Measurements from ENCODE around the gene GPX7. TPM values are rescaled to one million over a fixed set of nuclear protein-coding genes. Genes with fewer than 3 reads are reported as not detected.
A peak's percentile ranks its signal among the peaks of the same experiment; 100 is the strongest.

The GPX7 gene
- polyA plus RNA-seq, 4 donors, result 71.5 to 93.5 (median 76.9) TPM

DNA sequence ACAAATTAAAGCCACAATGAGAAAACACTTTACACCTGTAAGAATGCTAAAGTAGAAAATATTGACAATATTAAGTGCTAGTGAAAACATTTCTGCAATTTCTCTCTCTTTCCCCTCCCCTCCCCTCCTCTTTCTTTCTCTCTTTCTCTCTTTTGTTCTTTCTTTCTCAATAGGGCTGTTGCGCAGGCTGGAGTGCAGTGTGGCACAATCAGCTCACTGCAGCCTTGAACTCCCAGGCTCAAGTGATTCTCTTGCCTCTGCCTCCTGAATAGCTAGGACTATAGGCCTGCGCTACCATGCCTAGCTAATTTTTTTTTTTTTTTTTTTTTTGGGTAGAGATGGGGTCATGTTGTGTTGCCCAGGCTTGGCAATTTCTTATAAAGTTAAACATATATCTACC is 24.9 kb downstream of the GPX7 start:
- no peak for DNase-seq (ENCODE audit: low read depth in 4 of 4, low spot score in 3 of 4)

DNA sequence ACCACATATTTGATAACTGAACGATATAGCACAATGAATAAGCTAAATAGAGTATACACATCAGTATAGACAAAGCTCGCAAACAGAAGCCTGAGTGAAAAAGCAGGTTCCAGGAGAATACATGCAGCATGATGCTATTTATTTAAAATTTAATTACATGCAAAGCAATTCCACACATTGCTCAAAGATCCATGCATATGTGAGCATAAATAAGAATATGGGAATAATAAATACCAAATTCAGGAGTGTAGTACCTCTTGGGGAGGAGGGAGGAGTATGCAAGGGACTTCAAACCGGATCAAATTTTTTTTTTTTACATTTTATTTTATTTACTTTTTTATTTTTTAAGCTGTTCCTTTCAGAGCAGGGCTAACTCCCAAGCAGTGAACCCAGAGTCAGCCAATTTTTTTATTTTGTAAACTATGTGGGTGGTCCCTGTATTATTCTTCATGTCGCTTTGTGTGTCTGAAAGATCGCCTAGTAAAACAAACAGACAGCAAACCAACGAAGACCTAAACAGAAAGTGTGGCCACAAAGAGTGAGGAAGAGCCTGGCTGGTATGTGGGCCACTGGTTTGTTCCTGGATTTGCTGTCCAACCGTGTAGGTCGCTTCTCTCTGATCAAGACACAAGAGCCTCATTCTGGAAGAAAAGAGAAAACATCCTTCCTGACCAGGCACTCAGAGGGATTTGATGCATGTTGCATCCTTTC is 26.6 kb downstream of the GPX7 start:
- DNase-seq (ENCODE audit: low read depth in 4 of 4, low spot score in 3 of 4), result no peak

DNA sequence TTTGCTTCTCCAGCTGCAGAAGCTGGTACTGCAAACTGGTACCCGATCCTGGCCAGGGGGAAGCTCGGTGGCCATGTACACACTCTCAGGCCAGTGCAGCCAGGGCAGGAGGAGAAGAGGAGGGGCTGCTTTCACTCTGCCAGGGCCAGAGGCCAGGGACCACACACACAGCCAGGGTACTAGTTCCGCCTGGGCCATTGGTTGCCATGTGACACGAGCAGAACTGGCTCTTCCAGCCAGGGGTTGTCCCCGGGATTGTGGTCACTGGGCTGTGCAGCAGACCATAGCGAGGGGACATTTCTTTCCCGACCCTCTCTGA is 27.1 kb downstream of the GPX7 start:
- peak in 3 of 4 donors; percentile 41 to 54 (median 47) for DNase-seq (ENCODE audit: low read depth in 4 of 4, low spot score in 3 of 4)

DNA sequence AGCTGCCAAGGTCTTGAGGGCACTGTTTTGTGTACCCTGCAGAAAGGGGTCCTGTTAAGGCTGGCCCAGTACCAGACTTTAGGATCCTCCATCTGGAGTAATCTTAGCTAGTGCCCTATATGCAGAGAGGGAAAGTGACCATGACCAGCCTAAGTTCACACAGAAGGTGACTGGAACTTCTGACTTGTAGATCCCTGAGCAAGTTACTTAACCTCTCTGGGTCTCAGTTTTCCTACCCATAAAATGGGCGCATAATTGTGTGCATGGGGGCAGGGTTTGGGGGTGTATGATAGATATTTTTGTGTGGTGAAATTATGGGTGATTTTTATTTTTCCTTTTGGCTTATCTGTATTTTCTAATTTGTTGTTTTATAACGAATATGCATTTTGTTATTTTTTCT is 27.5 kb downstream of the GPX7 start:
- no peak for DNase-seq (ENCODE audit: low read depth in 4 of 4, low spot score in 3 of 4)

DNA sequence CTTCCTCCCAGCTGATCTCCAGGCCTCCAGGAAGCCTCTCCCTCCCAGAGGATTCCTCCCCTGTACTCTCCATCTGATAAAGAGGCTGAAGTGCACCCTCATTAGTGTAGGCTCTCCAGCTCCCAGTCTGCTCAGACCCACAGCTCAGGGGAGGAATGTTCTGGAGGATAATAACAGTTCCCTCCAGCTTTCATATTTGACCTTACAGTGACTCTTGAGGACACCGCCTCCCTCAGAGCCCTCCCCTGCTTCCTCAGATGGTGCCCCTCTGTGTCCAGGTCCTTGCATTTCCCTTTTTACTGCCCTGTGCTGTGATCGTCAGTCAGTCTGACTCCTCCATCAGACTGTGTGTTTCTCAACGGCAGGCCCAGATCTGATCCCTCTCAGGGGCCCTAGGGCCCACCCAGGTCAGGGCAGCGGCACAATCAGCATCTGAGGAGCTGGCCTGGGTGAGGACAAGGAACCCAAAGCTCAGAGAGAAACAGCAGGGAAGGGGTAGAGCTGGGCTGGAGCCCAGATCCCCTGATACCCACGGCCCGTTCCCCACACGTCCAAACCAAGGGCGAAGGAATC is 29.7 kb downstream of the GPX7 start:
- no peak for DNase-seq (ENCODE audit: low read depth in 4 of 4, low spot score in 3 of 4)

DNA sequence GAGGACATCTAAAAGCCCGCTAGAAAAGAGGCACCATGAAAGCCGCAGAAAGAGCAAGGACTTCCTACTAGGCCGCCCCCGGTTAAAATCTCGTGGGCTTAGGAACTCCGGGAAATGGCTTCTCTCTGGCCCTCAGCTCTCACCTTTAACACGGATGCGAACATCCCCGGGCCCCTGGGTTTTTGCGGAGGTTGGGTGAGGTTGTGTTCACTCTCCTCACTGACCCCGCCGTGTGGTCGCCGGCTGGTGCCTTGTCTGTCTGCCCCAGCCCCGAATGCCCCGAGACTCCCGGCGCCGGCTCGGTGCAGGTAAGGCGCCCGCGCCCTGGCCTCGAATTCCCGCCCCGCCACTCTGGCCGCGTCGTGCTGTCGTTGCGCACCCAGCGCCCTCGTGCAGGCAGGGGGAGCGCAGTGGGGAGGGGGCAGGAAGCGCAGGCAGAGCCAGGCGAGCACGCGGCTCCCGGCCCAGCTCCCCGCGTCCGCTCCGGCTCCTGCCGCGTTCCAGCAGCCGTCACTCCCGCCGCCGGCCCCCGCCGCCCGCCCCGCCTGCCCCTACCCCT is 30.6 kb downstream of the GPX7 start, which contains the start of gene SHISAL2A:
Gene SHISAL2A, plus strand, starts transcription at position 437 of the 559 bp plus-strand sequence. CDS start 326 bp downstream, outside the sequence.
- peak in 2 of 4 donors; percentile 35 to 36 for DNase-seq (ENCODE audit: low read depth in 4 of 4, low spot score in 3 of 4)

DNA sequence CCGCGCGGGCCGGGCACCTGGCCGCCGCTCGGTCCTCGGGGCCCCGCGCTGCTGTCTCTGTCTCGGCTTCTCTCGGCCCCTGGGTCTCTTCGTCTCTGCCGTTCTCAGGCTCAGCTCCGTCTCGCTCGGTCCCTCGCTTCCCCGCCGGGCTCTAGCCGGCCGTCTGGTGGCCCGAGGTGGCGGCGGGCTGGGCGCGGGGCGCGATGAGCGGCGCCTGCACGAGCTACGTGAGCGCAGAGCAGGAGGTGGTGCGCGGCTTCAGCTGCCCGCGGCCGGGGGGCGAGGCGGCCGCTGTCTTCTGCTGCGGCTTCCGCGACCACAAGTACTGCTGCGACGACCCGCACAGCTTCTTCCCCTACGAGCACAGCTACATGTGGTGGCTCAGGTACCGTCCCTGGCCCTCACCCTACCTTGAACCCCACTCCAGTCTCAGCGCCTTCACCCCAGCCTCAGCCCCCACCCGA is 31.2 kb downstream of the GPX7 start:
- peak in 1 of 4 donors; percentile 22 for DNase-seq (ENCODE audit: low read depth in 4 of 4, low spot score in 3 of 4)

DNA sequence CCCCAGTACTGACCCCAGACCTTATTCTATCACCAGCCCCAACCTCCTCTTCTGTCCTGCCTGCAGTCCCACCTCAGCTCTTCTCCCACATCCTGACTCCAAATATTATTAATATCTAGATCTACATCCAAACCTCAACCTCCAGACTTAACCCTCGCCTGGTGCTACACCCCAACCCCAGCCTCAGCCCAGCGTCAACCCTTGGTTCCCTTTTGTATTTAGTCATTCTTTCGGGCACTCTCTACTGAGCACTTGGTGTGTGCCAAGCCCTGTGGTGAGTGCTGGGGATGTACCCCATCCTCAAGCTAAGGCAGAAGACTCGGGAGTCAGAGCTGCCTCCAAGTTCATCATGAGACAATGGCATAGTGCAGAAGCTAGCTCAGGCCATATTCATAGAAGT is 31.9 kb downstream of the GPX7 start:
- DNase-seq (ENCODE audit: low read depth in 4 of 4, low spot score in 3 of 4), result no peak

DNA sequence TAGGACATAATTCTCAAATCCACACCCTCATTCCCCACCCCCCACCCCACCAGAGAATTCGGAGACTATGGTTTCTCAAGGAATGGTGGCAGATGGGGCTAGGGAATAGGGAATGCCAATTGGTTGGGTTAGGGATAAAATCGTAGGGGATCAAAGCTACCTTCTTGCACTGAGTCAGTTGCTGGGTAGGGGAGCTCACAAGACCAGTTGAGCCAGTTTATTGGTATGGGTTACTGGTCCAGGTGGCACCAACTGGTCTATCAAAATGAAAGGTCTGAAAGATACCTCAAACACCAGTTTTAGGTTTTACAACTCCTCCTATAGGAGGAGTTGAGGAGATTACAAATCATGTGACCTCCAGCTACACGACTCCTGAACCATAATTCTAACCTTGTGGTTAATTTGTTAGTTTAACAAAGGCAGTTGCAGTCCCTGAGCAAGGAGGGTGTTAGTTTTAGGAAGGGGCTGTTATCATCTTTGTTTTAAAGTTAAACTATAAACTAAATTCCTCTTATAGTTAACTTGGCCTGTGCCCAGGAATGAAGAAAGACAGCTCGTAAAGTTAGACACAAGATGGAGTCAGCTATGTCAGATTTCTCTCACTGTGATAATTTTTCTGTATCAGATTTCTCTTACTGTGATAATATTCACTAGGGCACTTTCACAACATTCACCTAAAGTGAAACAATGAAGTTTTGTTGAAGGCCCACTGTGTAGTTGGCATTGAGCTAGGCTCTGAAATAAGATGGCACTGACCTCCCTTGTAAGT is 33.3 kb downstream of the GPX7 start:
- no peak for DNase-seq (ENCODE audit: low read depth in 4 of 4, low spot score in 3 of 4)

DNA sequence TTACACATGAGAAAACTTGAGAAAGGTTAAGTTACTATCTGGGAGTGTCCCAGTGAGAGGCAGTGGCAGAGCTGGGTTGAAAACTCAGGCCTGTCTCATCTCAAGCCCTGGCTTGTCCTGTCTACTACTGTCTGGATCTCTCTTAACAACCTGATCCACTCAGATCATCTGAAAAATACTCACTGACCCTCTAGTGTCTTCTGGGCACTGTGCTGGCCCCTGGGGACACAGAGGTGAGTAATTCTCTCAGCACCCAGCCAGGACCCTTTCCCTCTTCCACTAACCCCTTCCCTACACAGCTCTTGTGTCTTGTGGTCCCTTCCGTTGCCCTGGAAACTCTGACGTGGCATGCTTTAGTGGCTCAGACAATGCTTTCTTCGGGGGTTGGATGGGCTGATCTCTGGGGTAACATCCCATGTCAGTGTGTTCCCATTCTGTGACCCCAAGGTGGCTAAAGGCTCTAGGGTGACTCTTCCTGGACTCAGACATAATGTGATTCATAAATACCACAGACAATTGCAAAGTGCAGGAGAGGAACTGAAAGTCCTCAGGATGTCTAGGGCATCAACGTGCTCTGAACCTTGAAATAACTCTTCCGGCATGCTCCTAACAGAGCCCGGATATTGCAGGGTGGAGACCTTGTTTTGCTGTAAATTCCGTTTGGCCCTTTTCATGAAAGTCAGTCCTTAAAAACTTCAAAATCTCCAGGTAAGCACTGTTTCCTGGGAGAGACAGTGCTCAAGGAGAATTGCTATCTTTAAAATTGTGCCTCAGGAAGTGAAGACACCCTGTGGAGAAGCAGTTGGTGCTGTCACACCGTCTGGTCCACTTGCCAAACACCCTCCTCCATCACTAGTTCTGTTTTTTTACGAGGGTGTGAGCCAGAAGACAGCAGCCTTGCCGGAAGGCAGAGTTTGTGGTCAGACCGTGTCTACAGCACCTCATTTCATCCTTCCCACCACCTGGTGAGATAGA is 34.8 kb downstream of the GPX7 start:
- DNase-seq (ENCODE audit: low read depth in 4 of 4, low spot score in 3 of 4), result no peak

DNA sequence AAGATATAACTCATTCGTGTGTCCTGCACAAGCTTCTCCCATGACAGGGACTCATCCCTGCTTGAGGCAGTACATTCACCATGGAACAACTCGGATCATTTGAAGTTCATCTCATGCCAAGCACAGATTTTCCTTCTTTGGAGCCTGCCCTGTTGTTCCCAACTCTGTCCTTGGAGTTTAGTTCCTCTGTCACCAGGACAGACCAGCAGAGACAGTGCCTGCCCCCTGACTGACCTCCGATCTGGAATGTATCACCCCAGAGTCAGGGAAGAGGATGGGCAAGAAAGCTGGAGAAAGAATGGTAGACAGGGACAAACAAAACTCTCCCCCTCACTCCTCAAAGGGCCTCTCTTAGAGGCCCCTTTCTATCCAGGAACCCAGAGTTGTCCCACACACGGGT is 35.8 kb downstream of the GPX7 start:
- no peak for DNase-seq (ENCODE audit: low read depth in 4 of 4, low spot score in 3 of 4)

DNA sequence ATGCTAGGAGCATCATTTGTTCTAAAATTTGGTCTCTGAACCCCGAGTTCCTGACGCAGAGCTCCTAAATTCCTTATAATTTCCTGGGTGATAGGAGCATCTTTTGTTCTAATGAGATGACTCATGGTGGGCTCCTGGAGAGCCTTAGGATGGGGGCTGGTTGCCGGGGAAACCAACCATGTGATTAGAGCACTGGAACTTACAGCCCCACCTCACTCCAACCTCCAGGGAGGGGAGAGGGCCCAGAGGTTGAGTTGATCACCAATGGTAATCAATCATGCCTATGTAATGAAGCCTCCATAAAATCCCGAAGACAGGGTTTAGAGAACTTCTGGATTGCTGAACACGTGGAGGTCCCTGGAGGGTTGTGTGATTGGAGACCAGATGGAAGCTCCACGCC is 38.5 kb downstream of the GPX7 start:
- DNase-seq (ENCODE audit: low read depth in 4 of 4, low spot score in 3 of 4), result no peak

DNA sequence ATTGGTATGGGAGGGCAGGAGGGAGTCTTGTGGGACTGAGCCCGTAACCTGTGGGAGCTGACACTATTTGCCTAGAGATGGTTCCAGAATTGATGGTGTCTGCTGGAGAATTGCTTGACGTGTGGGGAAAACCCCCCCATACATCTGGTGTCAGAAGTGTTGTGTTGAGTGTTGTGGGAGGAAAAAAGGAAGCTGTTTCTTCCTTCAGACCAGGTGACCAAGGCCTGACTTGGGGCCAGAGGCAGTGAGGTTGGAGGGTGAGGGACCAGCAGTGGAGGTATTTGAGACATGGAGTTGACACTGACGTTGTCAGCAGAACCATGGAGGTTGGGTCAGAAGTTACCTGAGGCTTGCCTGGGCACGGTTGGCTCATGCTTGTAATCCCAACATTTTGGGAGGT is 39.1 kb downstream of the GPX7 start:
- DNase-seq (ENCODE audit: low read depth in 4 of 4, low spot score in 3 of 4), result no peak

DNA sequence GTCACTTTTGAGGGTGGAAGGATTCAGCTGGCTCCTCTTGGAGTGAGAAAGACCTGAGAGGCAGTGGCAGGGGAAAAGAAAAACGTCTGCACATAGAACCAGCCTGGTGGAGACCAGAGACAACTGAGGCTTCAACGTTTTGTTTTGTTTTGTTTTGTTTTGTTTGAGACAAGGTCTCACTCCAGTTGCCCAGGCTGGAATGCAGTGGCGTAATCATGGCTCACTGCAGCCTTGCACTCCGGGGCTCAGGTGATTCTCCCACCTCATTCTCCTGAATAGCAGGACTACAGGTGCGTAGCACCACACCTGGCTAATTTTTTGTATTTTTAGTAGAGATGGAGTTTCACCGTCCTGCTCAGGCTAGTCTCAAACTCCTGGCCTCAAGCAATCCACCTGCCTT is 43.1 kb downstream of the GPX7 start:
- no peak for DNase-seq (ENCODE audit: low read depth in 4 of 4, low spot score in 3 of 4)

DNA sequence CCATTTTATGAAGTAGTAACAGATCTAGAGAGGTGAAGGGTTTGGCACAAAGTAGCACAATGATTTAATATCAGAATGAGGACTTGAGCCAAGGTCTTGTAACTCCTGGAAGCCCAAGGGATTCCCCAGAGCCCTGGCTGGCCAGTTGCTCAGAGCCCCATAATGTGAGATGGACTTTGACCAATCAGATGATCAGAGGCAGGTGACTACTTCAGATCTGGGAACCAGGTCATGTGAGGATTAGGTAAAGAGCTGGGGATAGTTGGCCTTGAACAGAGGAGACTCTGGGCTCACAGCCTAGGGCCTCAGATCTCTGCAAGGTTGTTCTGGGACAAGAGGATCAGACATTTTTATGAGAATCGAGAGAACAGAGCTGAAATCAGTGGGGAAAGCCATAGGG is 49.7 kb downstream of the GPX7 start:
- DNase-seq (ENCODE audit: low read depth in 4 of 4, low spot score in 3 of 4), result no peak

DNA sequence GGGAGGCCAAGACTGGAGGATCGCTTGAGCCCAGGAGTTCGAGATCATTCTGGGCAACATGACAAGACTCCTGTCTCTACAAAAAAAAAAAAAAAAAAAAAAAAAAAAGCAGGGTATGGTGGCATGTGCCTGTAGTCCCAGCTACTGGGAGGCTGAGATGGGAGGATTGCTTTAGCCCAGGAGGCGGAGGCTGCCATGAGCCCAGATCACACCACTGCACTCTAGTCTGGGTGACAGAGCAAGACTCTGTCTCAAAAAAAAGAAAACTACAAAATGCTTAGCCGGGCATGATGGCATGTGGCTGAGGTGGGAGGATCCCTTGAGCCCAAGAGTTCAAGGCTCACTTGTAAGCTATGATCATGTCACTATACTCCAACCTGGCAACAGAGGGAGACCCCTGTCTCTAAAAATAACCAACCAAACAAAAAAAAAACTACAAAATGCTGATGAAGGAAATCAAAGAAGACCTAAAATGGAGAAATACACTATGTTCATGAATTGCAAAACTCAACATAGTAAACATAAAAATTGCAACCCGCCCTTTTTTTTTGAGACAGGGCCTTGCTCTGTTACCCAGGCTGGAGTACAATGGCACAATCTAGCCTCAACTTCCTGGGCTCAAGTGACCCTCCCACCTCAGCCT is 51.2 kb downstream of the GPX7 start:
- DNase-seq (ENCODE audit: low read depth in 4 of 4, low spot score in 3 of 4), result no peak

DNA sequence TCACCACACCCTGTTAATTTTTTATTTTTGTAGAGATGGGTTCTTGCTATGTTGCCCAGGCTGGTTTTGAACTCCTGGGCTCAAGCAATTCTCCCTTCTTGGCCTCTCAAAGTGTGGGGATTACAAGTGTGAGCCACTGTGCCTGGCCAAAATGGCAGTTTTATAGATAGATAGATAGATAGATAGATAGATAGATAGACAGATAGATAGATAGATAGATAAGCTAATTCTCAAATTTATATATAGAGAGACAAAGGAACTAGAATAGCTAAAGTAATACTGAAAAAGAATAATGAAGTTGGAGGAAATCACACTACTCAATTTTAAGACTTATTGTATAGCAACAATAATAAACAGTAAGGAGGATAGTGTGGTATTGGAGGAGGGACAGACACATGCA is 51.9 kb downstream of the GPX7 start:
- DNase-seq (ENCODE audit: low read depth in 4 of 4, low spot score in 3 of 4), result no peak

DNA sequence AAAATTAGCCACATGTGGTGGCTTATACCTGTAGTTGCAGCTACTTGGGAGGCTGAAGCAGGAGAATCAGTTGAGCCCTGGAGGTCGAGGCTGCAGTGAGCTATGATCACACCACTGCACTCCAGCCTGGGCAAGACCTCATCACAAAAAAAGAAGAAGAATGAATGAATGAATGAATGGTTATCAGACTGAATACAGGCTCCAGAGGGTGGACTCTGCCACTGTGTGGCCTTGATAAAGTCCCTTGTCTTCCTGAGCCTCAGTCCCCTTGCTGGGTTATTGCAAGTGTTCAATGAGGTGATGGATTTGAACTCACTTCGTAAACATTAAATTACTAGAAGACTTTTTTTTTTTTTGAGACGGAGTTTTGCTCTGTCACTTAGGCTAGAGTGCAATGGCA is 55.5 kb downstream of the GPX7 start:
- DNase-seq (ENCODE audit: low read depth in 4 of 4, low spot score in 3 of 4), result no peak
